HL-60 (cell line): ENCODE data around the gene NUP35.

Source experiments
- GABPA ChIP-seq: IDR thresholded peaks from 2 replicates; pipeline ENCODE4 v1.6.1; 2012; ENCODE audit warnings: low read depth
- POLR2AphosphoS5 ChIP-seq: IDR thresholded peaks from 2 replicates; pipeline ENCODE4 v1.6.1; 2012; ENCODE audit warnings: low read depth
- SPI1 ChIP-seq: IDR thresholded peaks from 2 replicates; pipeline ENCODE4 v1.6.1; 2012; ENCODE audit warnings: low read depth, mild to moderate bottlenecking, borderline replicate concordance
- TF ChIP-seq, protein P1 (sequence below): IDR thresholded peaks from one replicate; pipeline ENCODE4 v1.5.1; 2011; ENCODE audit warnings: low read length, control low read depth, inconsistent platforms; ENCODE audit not compliant: insufficient read depth
- TF ChIP-seq, protein P2 (sequence below): IDR thresholded peaks from 2 replicates; pipeline ENCODE4 v1.6.1; 2012; ENCODE audit warnings: low read depth; ENCODE audit not compliant: insufficient replicate concordance

DNA sequence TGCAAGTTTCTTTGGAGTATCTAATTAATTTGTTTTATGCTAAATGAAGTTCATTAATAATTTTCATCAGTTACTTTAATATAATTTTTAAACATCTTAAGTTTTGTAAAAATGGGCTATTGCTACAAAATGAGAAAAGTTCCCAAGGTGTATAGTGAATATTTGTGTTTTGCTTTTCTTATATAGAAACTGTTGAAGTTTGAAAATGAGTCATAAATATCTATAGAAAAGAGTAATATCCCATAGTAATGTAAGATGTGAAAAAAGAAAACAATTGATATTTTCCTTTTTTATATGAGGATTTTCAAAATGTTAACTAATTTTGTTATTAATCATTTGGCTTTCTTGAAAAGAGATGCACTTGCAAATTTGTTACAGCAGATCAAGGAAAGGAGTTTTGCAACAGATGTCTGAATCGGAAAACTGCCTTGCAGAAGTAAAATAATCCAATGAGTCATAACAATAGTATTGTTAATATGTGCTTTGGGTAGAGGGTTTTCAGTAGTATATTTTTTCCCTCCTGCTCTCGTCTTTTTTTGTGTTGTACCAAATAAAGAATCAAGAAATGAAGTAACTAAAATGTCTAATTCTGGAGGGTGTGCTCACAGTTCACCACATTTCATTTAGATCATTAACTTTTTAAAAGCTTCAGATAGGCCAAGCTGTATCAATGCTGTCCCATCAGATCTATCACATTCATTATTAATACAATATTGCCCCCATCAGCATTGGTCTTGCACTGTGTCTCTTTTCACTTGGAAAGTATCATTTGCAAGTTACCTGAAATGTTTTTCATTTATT, 30.2 kb upstream of the NUP35 start:
- TF ChIP-seq GABPA: no peak
- TF ChIP-seq, protein P1, sequence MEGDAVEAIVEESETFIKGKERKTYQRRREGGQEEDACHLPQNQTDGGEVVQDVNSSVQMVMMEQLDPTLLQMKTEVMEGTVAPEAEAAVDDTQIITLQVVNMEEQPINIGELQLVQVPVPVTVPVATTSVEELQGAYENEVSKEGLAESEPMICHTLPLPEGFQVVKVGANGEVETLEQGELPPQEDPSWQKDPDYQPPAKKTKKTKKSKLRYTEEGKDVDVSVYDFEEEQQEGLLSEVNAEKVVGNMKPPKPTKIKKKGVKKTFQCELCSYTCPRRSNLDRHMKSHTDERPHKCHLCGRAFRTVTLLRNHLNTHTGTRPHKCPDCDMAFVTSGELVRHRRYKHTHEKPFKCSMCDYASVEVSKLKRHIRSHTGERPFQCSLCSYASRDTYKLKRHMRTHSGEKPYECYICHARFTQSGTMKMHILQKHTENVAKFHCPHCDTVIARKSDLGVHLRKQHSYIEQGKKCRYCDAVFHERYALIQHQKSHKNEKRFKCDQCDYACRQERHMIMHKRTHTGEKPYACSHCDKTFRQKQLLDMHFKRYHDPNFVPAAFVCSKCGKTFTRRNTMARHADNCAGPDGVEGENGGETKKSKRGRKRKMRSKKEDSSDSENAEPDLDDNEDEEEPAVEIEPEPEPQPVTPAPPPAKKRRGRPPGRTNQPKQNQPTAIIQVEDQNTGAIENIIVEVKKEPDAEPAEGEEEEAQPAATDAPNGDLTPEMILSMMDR: no peak
- no peak for TF ChIP-seq POLR2AphosphoS5
- TF ChIP-seq, protein P2, sequence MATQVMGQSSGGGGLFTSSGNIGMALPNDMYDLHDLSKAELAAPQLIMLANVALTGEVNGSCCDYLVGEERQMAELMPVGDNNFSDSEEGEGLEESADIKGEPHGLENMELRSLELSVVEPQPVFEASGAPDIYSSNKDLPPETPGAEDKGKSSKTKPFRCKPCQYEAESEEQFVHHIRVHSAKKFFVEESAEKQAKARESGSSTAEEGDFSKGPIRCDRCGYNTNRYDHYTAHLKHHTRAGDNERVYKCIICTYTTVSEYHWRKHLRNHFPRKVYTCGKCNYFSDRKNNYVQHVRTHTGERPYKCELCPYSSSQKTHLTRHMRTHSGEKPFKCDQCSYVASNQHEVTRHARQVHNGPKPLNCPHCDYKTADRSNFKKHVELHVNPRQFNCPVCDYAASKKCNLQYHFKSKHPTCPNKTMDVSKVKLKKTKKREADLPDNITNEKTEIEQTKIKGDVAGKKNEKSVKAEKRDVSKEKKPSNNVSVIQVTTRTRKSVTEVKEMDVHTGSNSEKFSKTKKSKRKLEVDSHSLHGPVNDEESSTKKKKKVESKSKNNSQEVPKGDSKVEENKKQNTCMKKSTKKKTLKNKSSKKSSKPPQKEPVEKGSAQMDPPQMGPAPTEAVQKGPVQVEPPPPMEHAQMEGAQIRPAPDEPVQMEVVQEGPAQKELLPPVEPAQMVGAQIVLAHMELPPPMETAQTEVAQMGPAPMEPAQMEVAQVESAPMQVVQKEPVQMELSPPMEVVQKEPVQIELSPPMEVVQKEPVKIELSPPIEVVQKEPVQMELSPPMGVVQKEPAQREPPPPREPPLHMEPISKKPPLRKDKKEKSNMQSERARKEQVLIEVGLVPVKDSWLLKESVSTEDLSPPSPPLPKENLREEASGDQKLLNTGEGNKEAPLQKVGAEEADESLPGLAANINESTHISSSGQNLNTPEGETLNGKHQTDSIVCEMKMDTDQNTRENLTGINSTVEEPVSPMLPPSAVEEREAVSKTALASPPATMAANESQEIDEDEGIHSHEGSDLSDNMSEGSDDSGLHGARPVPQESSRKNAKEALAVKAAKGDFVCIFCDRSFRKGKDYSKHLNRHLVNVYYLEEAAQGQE: no peak
- no peak for TF ChIP-seq SPI1
